Measurements from ENCODE around the gene IL18RAP. TPM values are rescaled to one million over a fixed set of nuclear protein-coding genes. Genes with fewer than 3 reads are reported as not detected.

The IL18RAP gene
- total RNA-seq, 1 donor: 0.09 TPM

GRCh38 chr2:102486941-102487702 lies 64.2 kb downstream of the IL18RAP start:
- no peak for DNase-seq (ENCODE audit: low read depth)
- TF ChIP-seq CTCF (IDR thresholded peaks at IDR 0.05; ENCODE audit: insufficient read depth, low read length): no peak
- no peak overlapping the region for H3K4me3 ChIP-seq (ENCODE audit: low read depth, low read length)

GRCh38 chr2:102487761-102488462 lies 65.0 kb downstream of the IL18RAP start:
- TF ChIP-seq CTCF (IDR thresholded peaks at IDR 0.05; ENCODE audit: insufficient read depth, low read length): no peak
- DNase-seq (ENCODE audit: low read depth): peak; percentile 55
- no peak overlapping the region for H3K4me3 ChIP-seq (ENCODE audit: low read depth, low read length)

GRCh38 chr2:102489646-102490045 lies 66.7 kb downstream of the IL18RAP start:
- DNase-seq (ENCODE audit: low read depth): no peak
- no peak for TF ChIP-seq CTCF (IDR thresholded peaks at IDR 0.05; ENCODE audit: insufficient read depth, low read length)
- no peak overlapping the region for H3K4me3 ChIP-seq (ENCODE audit: low read depth, low read length)

GRCh38 chr2:102492006-102492405 lies 69.0 kb downstream of the IL18RAP start:
- no peak for TF ChIP-seq CTCF (IDR thresholded peaks at IDR 0.05; ENCODE audit: insufficient read depth, low read length)
- H3K4me3 ChIP-seq (ENCODE audit: low read depth, low read length): no peak overlapping the region
- DNase-seq (ENCODE audit: low read depth): no peak

- no peak for DNase-seq (ENCODE audit: low read depth)
- no peak for TF ChIP-seq CTCF (IDR thresholded peaks at IDR 0.05; ENCODE audit: insufficient read depth, low read length)
- H3K4me3 ChIP-seq (ENCODE audit: low read depth, low read length): no peak overlapping the region
These were observed 71.6 kb downstream of the IL18RAP start for GRCh38 chr2:102494570-102494969.

- no peak for DNase-seq (ENCODE audit: low read depth)
- no peak for TF ChIP-seq CTCF (IDR thresholded peaks at IDR 0.05; ENCODE audit: insufficient read depth, low read length)
- no peak overlapping the region for H3K4me3 ChIP-seq (ENCODE audit: low read depth, low read length)
These were observed 75.5 kb downstream of the IL18RAP start for GRCh38 chr2:102498414-102498813.

Measured in fibroblast of the aortic adventitia (primary cell).